ENCODE measurements around the gene TSC2. TPM values are rescaled to one million over a fixed set of nuclear protein-coding genes. Genes with fewer than 3 reads are reported as not detected.

The TSC2 gene
- total RNA-seq, 1 experiment from 2014 or later: 134 TPM

DNA sequence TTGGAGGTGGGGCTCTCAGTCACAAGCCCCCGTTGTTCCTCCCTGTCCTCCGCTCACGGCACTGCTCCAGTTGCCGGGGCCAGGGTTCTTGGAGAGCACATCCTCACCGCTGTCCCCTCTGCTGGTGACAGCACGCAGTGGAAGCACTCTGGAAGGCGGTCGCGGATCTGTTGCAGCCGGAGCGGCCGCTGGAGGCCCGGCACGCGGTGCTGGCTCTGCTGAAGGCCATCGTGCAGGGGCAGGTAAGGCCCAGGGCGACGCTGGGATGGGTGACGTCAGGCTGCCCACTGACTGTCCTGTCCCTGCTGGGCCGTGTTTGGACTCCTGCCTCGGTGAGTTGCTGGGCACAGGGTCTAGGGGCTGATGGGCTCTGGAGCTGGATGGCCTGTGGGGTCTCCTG, 5.4 kb downstream of the TSC2 start (continued):
- TF ChIP-seq, protein P1, sequence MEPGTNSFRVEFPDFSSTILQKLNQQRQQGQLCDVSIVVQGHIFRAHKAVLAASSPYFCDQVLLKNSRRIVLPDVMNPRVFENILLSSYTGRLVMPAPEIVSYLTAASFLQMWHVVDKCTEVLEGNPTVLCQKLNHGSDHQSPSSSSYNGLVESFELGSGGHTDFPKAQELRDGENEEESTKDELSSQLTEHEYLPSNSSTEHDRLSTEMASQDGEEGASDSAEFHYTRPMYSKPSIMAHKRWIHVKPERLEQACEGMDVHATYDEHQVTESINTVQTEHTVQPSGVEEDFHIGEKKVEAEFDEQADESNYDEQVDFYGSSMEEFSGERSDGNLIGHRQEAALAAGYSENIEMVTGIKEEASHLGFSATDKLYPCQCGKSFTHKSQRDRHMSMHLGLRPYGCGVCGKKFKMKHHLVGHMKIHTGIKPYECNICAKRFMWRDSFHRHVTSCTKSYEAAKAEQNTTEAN (CRISPR knock-in tag; IDR thresholded peaks at IDR 0.05): no peak
- TF ChIP-seq, protein P2, sequence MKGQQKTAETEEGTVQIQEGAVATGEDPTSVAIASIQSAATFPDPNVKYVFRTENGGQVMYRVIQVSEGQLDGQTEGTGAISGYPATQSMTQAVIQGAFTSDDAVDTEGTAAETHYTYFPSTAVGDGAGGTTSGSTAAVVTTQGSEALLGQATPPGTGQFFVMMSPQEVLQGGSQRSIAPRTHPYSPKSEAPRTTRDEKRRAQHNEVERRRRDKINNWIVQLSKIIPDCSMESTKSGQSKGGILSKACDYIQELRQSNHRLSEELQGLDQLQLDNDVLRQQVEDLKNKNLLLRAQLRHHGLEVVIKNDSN (CRISPR knock-in tag; IDR thresholded peaks at IDR 0.05): no peak
- TF ChIP-seq GTF2I (CRISPR knock-in tag; conservative IDR thresholded peaks at IDR 0.05): no peak
- no peak for TF ChIP-seq TCF7 (CRISPR knock-in tag; IDR thresholded peaks at IDR 0.05; ENCODE audit: low read depth)
- TF ChIP-seq, protein P3, sequence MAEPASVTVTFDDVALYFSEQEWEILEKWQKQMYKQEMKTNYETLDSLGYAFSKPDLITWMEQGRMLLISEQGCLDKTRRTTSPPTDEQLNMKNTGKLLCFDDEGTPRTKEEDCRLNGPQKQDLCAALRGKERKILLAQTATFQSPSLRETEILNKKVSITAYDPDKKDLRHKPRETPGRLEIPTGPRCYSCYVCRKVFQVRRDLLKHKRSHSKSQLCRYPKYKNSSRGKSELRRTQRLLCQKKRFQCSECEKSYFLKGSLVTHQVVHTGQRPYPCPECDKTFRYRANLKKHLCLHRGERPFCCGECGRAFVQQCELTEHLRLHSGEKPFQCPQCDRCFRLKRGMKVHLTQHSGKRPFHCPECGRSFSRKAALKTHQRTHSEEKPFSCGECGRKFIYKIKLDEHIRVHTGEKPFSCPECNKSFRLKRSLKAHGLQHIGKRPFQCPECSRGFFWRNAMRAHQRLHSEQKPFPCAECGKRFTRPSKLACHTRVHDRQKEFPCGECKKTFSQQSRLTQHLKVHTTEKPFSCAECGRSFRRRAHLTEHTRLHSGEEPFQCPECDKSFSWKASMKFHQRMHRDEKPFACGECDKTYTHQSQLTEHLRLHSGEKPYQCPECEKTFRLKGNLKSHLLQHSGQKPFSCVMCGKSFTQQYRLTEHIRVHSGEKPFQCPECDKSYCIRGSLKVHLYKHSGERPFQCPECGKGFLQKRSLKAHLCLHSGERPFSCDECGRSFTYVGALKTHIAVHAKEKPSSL (CRISPR knock-in tag; conservative IDR thresholded peaks at IDR 0.05): no peak
- TF ChIP-seq NFATC4 (CRISPR knock-in tag; IDR thresholded peaks at IDR 0.05): no peak
- TF ChIP-seq, protein P4, sequence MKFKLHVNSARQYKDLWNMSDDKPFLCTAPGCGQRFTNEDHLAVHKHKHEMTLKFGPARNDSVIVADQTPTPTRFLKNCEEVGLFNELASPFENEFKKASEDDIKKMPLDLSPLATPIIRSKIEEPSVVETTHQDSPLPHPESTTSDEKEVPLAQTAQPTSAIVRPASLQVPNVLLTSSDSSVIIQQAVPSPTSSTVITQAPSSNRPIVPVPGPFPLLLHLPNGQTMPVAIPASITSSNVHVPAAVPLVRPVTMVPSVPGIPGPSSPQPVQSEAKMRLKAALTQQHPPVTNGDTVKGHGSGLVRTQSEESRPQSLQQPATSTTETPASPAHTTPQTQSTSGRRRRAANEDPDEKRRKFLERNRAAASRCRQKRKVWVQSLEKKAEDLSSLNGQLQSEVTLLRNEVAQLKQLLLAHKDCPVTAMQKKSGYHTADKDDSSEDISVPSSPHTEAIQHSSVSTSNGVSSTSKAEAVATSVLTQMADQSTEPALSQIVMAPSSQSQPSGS (CRISPR knock-in tag; IDR thresholded peaks at IDR 0.05; ENCODE audit: borderline replicate concordance, low read depth): no peak

DNA sequence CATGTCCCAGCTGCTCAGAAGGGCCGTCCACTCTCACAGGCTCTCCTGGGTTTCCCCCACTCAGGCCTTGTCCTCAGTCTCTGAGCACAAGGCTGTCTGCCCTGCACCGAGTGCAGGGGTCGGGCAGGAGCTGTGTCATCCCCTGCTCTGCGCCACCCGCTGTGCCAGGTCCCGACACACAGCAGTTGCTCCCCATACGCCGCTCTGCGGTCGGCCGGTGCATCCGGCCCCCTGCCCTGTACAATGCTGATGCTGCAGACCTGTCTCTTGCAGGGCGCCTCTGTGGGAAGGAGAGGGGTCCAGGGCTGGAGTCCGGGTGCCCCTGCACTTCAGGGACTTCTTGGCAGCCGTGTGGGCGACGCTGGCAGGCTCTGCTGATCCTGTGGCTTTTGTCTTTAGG, 6.1 kb downstream of the TSC2 start:
- TF ChIP-seq, protein P5, sequence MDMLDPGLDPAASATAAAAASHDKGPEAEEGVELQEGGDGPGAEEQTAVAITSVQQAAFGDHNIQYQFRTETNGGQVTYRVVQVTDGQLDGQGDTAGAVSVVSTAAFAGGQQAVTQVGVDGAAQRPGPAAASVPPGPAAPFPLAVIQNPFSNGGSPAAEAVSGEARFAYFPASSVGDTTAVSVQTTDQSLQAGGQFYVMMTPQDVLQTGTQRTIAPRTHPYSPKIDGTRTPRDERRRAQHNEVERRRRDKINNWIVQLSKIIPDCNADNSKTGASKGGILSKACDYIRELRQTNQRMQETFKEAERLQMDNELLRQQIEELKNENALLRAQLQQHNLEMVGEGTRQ (CRISPR knock-in tag; IDR thresholded peaks at IDR 0.05): no peak
- no peak for TF ChIP-seq ZBTB21 (CRISPR knock-in tag; IDR thresholded peaks at IDR 0.05; ENCODE audit: borderline replicate concordance)
- TF ChIP-seq, protein P6, sequence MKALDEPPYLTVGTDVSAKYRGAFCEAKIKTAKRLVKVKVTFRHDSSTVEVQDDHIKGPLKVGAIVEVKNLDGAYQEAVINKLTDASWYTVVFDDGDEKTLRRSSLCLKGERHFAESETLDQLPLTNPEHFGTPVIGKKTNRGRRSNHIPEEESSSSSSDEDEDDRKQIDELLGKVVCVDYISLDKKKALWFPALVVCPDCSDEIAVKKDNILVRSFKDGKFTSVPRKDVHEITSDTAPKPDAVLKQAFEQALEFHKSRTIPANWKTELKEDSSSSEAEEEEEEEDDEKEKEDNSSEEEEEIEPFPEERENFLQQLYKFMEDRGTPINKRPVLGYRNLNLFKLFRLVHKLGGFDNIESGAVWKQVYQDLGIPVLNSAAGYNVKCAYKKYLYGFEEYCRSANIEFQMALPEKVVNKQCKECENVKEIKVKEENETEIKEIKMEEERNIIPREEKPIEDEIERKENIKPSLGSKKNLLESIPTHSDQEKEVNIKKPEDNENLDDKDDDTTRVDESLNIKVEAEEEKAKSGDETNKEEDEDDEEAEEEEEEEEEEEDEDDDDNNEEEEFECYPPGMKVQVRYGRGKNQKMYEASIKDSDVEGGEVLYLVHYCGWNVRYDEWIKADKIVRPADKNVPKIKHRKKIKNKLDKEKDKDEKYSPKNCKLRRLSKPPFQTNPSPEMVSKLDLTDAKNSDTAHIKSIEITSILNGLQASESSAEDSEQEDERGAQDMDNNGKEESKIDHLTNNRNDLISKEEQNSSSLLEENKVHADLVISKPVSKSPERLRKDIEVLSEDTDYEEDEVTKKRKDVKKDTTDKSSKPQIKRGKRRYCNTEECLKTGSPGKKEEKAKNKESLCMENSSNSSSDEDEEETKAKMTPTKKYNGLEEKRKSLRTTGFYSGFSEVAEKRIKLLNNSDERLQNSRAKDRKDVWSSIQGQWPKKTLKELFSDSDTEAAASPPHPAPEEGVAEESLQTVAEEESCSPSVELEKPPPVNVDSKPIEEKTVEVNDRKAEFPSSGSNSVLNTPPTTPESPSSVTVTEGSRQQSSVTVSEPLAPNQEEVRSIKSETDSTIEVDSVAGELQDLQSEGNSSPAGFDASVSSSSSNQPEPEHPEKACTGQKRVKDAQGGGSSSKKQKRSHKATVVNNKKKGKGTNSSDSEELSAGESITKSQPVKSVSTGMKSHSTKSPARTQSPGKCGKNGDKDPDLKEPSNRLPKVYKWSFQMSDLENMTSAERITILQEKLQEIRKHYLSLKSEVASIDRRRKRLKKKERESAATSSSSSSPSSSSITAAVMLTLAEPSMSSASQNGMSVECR (CRISPR knock-in tag; IDR thresholded peaks at IDR 0.05; ENCODE audit: borderline replicate concordance): no peak
- Mint-ChIP-seq H3K4me1 (no peaks in the 10 kb centered on the region; the same call in 1 of the 2 replicates), H3K4me3 (no peak overlapping the region), H3K36me3 (peaks cover 3% of the 10 kb centered on the region; the same call in 1 of the 2 replicates), H3K27me3 (ENCODE audit: low read depth) (no peaks in the 10 kb centered on the region), H3K27ac (no peak overlapping the region), H3K9me3 (no peaks in the 10 kb centered on the region)
- ChIA-PET POLR2A (no interaction called here), CTCF (no interaction called here)
- ATAC-seq: no peak
- no peak for DNase-seq (ENCODE audit: low spot score)

DNA sequence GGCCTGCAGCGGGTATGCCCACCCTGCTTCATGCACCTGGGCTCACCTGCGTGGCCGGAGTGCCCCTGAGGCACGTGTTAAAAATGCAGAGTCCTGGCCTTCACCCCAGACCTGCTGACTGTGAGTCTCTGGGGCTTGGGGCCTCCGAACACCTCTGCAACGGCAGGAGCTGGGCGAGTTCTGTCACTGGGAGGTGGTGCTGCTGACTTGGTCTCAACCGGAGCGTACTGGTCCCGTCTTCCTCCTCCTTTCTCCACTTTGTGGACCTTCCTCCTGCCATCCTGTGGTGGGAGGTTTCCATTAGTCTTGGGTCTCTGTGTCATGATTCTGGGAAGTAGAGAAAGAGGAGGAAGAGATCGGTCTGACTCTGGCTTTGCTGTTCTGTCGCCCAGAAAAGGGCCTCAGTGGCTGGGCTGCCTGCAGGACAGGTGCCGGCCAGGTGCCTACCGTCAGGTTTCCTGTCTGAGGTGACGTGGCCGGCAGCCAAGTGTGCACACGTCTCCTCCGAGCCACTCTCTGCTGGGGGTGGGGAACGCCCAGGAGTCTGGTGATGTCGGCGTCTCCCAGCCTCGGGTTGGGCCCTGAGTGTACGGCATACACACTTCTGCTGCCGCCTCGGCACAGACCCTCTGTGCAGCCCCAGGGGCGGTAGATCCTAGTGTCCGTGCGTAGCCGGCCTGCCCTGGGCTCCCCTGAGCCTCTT, 6.9 kb downstream of the TSC2 start:
- ChIA-PET POLR2A (no interaction called here), CTCF (interaction anchor here (1.3 kb wide), 1 partner anchor 86 kb away, joined by 4 read pairs; no protein-coding TSS in a partner anchor)
- no peak overlapping the region for H3K4me3 Mint-ChIP-seq
- H3K36me3 Mint-ChIP-seq: peaks cover 3% of the 10 kb centered on the region; the same call in 1 of the 2 replicates
- H3K27ac Mint-ChIP-seq: no peak overlapping the region
- ATAC-seq (no peak), DNase-seq (ENCODE audit: low spot score) (no peak)
- no peaks in the 10 kb centered on the region for H3K9me3 Mint-ChIP-seq
- TF ChIP-seq FOXJ3 (CRISPR knock-in tag; IDR thresholded peaks at IDR 0.05; ENCODE audit: borderline replicate concordance) (no peak), CREM (CRISPR knock-in tag; IDR thresholded peaks at IDR 0.05) (no peak), NR3C1 (CRISPR knock-in tag; conservative IDR thresholded peaks at IDR 0.05; ENCODE audit: low read depth) (no peak)
- TF ChIP-seq, protein P7, sequence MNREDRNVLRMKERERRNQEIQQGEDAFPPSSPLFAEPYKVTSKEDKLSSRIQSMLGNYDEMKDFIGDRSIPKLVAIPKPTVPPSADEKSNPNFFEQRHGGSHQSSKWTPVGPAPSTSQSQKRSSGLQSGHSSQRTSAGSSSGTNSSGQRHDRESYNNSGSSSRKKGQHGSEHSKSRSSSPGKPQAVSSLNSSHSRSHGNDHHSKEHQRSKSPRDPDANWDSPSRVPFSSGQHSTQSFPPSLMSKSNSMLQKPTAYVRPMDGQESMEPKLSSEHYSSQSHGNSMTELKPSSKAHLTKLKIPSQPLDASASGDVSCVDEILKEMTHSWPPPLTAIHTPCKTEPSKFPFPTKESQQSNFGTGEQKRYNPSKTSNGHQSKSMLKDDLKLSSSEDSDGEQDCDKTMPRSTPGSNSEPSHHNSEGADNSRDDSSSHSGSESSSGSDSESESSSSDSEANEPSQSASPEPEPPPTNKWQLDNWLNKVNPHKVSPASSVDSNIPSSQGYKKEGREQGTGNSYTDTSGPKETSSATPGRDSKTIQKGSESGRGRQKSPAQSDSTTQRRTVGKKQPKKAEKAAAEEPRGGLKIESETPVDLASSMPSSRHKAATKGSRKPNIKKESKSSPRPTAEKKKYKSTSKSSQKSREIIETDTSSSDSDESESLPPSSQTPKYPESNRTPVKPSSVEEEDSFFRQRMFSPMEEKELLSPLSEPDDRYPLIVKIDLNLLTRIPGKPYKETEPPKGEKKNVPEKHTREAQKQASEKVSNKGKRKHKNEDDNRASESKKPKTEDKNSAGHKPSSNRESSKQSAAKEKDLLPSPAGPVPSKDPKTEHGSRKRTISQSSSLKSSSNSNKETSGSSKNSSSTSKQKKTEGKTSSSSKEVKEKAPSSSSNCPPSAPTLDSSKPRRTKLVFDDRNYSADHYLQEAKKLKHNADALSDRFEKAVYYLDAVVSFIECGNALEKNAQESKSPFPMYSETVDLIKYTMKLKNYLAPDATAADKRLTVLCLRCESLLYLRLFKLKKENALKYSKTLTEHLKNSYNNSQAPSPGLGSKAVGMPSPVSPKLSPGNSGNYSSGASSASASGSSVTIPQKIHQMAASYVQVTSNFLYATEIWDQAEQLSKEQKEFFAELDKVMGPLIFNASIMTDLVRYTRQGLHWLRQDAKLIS (CRISPR knock-in tag; IDR thresholded peaks at IDR 0.05; ENCODE audit: borderline replicate concordance): no peak
- no peaks in the 10 kb centered on the region for H3K4me1 Mint-ChIP-seq
- no peaks in the 10 kb centered on the region for H3K27me3 Mint-ChIP-seq (ENCODE audit: low read depth)
